Astrocyte of the spinal cord (primary cell): ENCODE data around the gene BMP7.

Experiments
- DNase-seq: peaks from one replicate; pipeline ENCODE4 v3.0.0; 2011; ENCODE audit warnings: low read depth, low spot score
- H3K4me3 ChIP-seq: 2 replicates; pipeline ENCODE4 v1.5.1; 2011; ENCODE audit warnings: low read depth, mild to moderate bottlenecking, low read length, moderate library complexity
- in situ Hi-C: cut with HindIII; loops from 2 replicates; pipeline ENCODE4 v1.10.0; 2017; ENCODE audit warnings: low sequenced_read_pairs
- TF ChIP-seq, protein P1 (sequence below): IDR thresholded peaks from 2 replicates; pipeline ENCODE4 v1.5.1; 2012; ENCODE audit warnings: low read depth, mild to moderate bottlenecking, low read length, inconsistent platforms

BMP7 gene

DNA sequence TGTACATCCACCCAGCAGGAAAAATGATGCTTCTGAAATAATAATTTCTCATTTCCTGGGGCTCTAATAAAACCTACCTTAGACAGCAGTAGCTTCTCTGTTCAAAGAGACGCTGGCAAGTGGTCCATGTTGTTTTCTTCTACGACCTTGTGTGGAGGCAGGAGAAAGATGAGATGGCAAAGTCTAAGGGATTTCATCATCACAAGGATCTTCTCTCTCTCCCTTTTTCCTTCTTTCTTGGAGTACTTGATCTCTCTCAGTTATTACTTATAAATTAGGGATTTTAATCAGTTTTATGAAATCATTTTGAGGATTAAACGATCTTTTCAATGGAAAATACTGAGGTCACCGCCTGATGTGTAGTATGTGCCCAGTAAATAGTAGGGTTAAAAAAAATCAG, 147.5 kb downstream of the BMP7 start:
- H3K4me3 ChIP-seq, result no peak overlapping the region
- DNase-seq, result no peak
- TF ChIP-seq, protein P1, sequence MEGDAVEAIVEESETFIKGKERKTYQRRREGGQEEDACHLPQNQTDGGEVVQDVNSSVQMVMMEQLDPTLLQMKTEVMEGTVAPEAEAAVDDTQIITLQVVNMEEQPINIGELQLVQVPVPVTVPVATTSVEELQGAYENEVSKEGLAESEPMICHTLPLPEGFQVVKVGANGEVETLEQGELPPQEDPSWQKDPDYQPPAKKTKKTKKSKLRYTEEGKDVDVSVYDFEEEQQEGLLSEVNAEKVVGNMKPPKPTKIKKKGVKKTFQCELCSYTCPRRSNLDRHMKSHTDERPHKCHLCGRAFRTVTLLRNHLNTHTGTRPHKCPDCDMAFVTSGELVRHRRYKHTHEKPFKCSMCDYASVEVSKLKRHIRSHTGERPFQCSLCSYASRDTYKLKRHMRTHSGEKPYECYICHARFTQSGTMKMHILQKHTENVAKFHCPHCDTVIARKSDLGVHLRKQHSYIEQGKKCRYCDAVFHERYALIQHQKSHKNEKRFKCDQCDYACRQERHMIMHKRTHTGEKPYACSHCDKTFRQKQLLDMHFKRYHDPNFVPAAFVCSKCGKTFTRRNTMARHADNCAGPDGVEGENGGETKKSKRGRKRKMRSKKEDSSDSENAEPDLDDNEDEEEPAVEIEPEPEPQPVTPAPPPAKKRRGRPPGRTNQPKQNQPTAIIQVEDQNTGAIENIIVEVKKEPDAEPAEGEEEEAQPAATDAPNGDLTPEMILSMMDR, result no peak
- in situ Hi-C loops, result no loop called here
